ENCODE results near the gene ATP13A2.

Gene ATP13A2

DNA sequence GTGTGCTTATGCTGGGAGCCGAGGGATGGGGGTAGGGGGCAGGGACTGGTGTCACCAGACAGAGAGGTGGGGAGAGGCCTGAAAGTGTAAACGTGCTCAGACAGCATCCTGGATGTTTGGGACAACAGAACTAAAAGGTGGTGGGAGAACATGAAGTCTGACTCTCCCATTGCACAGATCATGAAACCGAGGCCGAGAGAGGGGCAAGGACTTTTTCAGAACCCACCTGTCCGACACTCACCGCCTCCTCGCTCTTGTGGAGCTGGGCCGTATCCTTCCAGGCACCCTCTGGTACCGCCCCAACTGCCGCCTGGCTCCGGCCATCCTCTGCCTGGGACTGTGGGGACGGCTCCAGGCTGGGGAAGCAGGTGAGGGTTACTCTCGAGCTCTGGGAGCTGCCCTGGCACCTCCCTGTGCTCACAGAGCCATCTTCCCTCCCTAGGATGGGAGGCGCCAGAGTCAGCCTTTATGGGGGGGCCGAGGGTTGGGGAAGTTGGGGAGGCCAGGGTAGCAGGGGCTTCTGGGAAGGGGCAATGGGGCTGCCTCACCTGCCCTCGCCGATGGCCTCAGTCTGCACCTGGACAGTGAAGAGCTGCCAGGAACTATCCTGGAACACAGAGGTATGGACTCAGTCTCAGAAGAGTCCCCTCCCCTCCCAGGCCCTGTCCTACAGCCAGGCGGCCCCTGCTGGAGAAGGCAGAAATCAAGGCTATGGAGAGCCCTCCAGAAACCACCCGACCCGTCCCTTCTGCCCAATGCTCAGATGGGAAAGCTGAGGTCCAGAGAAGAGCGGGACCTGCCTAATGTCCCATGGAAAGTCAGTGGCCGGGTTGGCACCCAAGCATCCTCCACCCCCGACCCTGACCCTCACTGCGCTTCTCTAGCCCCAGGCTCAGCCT lies 7.0 kb downstream of the ATP13A2 start:
- FAIRE-seq (no peak), DNase-seq (ENCODE audit: low spot score) (no peak)

GRCh38 chr1:17002524-17002902 lies 9.2 kb downstream of the ATP13A2 start:
- FAIRE-seq: no peak
- no peak for DNase-seq (ENCODE audit: low spot score)

GRCh38 chr1:17001760-17002523 lies 9.8 kb downstream of the ATP13A2 start:
- no peak for FAIRE-seq
- no peak for DNase-seq (ENCODE audit: low spot score)

- FAIRE-seq (no peak), DNase-seq (ENCODE audit: low spot score) (no peak)
These were observed 11.9 kb downstream of the ATP13A2 start for GRCh38 chr1:16999863-17000262.

DNA sequence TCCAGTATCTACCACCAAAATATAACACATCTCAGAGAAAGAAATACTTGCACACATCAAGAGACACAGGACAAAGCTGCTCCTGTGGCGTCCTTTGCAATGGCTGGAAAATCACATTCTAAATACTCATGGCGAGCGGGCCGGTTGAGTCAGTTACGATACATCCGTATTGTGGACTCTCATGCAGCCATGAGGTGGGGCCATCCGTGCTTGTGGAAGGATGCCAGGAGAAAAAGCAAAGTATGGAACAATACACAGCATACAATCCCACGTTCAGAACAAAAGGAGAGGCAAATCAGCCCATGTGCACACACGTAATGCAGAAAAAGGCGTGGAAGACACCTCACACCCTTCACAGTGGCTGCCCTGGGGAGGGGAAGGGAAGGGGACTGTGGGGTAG lies 13.1 kb downstream of the ATP13A2 start:
- FAIRE-seq: no peak
- no peak for DNase-seq (ENCODE audit: low spot score)

DNA sequence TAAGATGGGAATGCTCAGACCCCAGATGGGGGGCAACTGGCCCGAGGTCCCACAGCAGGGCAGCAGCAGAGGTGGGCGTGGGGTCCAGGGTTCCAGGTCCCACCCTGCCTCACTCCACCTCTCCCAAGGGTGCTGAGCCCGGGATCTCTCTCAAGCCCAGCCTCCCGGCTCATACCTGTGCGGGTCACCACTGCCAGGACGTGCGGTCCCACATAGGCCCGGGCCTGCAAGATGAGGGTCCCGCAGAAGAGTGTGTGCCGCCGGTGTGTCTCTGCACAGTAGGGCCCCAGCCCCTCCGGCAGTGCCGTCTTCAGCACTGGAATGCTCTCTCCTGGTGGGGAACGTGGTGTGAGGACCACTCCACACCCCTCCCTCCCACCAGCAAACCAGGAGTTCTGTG lies 14.9 kb downstream of the ATP13A2 start:
- no peak for DNase-seq (ENCODE audit: low spot score)
- no peak for FAIRE-seq

DNA sequence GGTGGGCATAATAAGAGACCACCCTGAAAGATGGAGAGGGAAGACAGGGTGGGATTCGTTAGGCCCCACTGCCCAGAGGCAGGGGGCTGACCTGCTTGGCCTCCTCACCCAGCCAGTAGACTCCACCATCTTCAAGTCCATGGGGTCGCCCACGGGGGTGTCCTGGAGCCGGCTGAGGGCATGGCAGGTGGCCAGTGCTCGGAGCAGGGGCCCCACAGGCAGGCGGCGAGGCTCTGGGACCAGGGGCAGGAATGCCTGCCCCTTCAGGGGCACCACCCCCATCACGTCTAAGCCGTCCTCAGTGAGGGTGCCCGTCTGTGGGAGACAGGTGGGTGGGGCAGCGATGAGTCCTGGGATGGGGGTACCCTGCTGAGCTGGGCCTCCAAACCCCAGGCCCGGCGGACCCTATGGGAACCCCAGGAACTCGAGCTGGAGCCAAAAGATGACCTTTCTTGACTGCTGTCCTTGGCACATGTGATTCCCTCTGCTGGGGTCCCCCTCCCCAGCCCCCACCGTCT lies 18.1 kb downstream of the ATP13A2 start:
- no peak for FAIRE-seq

GRCh38 chr1:16992675-16993074 lies 19.1 kb downstream of the ATP13A2 start:
- no peak for FAIRE-seq
- DNase-seq (ENCODE audit: low spot score): no peak

More for the DNA sequence above, 18.1 kb downstream of the ATP13A2 start:
- DNase-seq (ENCODE audit: low spot score): no peak

DNA sequence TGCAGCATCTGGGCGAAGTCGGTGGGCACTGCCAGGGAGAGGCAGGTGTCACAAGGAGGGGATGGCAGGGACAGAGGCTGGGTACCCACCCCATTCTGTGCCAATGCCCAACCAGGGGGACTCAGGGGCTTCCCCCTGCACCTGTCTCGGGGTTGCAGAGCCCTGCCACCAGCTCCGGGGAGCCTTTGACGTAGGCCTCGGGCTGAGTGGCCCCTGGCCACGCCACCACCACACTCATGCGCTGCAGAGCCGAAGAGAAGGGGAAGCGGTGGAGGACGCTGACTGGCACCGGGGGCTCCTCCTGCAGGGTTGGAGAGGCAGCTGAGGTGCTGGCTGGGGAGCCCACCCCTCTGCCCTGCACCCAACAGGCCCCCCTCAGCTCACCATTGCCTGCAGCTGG lies 19.6 kb downstream of the ATP13A2 start:
- DNase-seq (ENCODE audit: low spot score) (no peak), FAIRE-seq (no peak)

GRCh38 chr1:16991571-16991970 lies 20.2 kb downstream of the ATP13A2 start:
- FAIRE-seq: no peak
- DNase-seq (ENCODE audit: low spot score): no peak

GRCh38 chr1:16989676-16990391 lies 21.9 kb downstream of the ATP13A2 start:
- DNase-seq (ENCODE audit: low spot score) (no peak), FAIRE-seq (no peak)

DNA sequence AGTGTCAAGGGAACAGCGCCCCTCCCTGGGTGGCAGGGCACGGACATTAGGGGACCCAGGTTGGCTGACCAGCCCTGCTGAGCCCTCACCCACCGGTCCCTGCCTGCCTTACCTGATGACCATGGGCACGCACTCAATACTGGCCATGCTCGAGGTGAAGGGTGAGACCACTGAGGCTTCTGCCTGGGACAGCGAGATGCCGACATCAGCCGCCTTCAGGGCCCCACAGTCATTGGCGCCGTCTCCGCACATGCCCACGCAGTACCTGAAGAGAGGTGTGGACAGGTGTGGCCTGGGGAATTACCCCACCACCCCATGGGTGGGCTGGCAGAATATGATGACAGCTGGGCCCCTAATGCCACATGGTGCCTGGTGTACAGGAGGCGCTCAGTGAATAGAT lies 23.5 kb downstream of the ATP13A2 start:
- DNase-seq (ENCODE audit: low spot score) (no peak), FAIRE-seq (no peak)

DNA sequence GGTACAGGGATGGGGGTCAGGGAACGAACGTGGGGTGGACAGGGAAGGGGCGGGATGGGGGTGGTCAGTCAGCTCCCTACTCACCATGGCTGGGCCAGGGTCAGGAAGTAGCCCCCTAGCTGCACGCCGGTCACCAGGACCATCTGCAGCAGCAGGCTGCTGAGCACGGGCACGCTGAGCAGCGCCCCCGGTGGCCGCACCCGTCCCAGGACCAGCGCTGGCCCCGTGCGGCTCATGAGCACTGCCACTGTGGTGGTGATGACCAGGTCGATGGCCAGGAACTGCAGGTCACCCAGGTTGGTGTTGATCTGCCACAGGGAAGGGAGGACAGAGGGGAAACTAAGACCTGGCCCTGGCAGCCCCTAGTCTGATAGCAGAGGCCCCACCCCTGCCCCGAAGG lies 24.8 kb downstream of the ATP13A2 start:
- no peak for FAIRE-seq

GRCh38 chr1:16986560-16986959 lies 25.2 kb downstream of the ATP13A2 start:
- no peak for DNase-seq (ENCODE audit: low spot score)
- no peak for FAIRE-seq

More for the DNA sequence above, 24.8 kb downstream of the ATP13A2 start:
- DNase-seq (ENCODE audit: low spot score): no peak

GRCh38 chr1:16986113-16986512 lies 25.6 kb downstream of the ATP13A2 start:
- FAIRE-seq: no peak
- DNase-seq (ENCODE audit: low spot score): no peak

DNA sequence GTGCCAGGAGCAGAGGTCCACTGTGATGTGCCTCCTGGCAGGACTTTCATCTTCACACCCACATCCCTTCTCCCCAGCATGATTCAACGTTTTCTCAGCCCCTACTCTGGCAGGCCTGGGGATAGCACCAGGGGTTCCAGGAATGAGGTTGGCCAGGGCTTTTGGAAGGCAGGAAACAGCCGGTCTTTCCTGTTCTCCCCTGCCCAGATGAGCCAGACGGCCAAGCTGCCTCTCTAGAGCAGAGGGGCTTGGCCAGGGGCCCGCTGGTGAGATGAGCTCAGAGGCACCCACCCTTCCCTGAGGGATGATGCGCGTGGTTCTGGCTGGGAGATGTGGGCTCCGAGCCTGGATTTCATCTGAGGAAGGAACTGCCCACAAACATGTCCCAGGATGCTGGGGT lies 27.0 kb downstream of the ATP13A2 start:
- FAIRE-seq (no peak), DNase-seq (ENCODE audit: low spot score) (peak; percentile 60)

DNA sequence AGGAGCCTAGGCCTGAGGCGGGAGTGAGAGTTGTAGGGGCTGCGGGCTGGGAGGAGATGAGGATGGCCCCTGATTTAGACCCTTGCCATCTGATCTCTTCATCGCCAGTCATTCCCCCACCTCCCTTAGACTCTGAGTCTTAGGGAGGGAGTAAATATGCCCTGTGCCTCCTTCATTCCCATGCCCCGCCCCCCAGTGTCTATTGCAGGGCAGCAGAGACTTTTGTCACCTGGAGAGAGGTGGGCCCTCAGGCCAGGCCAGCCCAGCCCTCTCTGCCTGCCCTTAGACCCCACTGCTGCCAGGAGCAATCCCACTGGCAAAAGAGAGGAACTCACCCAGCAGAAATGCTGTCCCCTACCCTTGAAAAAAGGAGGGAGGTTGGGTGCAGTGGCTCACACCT lies 28.1 kb downstream of the ATP13A2 start:
- DNase-seq (ENCODE audit: low spot score) (no peak), FAIRE-seq (no peak)

- DNase-seq (ENCODE audit: low spot score): no peak
- no peak for FAIRE-seq
These were observed 28.8 kb downstream of the ATP13A2 start for GRCh38 chr1:16982902-16983301.

DNA sequence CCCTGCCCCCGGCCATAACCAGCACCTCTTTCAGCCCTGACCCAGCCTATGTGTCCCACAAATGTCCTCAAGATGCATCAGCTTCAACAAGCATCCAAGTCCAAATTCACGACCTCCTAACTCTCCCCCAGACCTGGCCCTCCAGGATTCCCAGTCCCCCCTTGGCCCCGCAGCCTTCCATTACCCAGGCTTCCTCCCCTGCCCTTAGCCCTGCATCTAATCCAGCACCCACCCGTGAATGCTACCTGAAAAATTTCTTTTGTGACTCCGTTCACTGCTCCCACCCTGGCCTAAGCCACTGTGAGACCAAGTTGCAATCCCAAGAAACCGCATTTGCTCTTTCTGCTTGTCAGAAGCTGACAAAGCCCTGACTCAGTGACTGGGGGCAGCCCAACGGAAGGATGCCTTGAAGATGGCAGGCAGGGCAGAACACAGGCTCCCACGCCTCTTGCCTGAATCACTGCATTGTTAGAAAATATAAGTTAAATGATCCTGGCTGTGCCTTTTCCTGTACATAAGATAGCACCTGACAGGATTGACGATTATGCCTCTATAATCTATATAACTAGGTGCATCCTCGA lies 30.4 kb downstream of the ATP13A2 start:
- FAIRE-seq (peak; percentile 93), DNase-seq (ENCODE audit: low spot score) (peak; percentile 88)

- no peak for FAIRE-seq
- DNase-seq (ENCODE audit: low spot score): no peak
These were observed 31.1 kb downstream of the ATP13A2 start, which contains the start of gene MFAP2 for GRCh38 chr1:16980473-16981268. Gene MFAP2, minus strand, starts transcription at chr1:16980620. Its CDS starts 2,347 bp downstream, at chr1:16978273.

Measured in RCC 7860 (cell line).